Inflammatory macrophage treated with lipopolysaccharide for 4 hours (primary cell): Measurements from ENCODE around the gene SNRK.
A peak's percentile ranks its signal among the peaks of the same experiment; 100 is the strongest.

Experiments used
- DNase-seq: peaks from one replicate; pipeline ENCODE4 v3.0.0-alpha.2; 2020

The SNRK gene

GRCh38 chr3:43270078-43270477 lies 16.3 kb upstream of the SNRK start:
- no peak for DNase-seq

GRCh38 chr3:43273416-43273815 lies 12.9 kb upstream of the SNRK start:
- no peak for DNase-seq

- no peak for DNase-seq
Measured at GRCh38 chr3:43279082-43279481, 7.3 kb upstream of the SNRK start.

- no peak for DNase-seq
Measured at GRCh38 chr3:43279532-43279931, 6.8 kb upstream of the SNRK start.

DNA sequence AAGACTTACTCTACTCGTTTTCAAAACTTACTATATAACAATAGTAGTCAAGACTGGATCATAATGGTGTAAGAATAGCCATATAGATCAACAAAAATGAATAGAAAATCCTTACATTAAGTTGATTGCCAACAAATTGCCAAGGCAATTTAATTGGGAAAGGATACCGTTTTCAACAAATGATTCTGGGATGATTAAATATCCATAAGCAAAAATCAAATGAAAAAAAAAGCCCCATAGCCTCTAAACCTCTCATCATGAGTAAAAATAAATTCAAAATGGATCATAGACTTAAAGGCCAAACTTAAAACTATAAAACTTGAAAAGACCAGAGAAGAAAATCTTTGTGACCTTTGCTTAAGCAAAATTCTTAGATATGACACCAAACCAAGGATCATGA lies 5.3 kb upstream of the SNRK start:
- DNase-seq = no peak

DNA sequence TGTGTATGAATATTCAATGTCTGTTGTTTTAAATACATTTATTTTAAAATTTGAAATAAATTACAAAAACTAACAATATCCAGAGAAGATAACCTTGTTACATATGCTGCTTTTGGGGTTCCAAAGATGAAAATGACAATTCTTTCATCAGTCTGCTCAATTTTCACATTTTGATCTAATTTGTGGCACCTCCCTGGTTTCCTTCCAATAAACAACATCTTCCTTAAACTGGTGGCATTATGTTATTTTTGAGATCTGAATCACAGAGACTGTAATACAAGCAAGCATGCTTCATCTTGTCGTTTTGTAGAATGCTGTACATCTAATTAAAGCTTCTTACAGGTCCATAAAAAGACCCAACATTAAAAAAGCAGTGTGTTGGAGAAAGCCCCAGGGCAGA lies 2.2 kb upstream of the SNRK start:
- DNase-seq = no peak

- DNase-seq = no peak
Measured at GRCh38 chr3:43285644-43286043, 696 bp upstream of the SNRK start.

DNA sequence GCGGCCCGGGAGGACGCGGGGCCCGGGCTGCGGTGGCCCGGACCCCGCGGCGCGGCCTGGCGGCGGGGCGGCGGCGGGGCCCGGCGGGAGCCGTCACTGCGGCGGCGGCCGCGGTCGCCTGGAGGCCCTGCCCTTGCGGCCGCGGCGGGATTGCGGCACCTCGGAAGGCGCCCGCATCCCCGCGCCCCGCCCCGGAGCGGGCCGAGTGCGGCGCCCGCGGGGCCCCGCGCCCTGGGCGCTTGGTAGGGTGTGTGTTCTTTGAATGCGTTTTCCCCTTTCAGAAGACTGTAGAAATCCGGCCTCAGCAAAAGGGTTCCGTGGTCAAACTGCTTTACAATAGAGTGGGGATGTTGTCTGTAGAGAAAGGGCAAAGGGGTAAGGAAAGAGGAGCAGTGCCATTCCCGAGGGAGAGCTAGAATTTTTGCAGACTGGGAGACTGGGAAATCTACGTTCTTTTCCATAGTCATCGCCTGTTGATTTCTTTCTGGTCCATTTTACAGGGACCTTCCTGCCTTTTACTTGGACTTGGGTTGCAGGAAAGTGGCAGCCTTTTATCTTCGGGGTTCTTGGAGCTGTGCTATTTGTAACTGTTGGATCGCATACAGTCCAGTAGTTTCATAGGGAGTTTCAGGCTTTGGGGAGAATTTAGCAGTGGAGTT lies 630 bp downstream of the SNRK start:
- peak; percentile 44 for DNase-seq

DNA sequence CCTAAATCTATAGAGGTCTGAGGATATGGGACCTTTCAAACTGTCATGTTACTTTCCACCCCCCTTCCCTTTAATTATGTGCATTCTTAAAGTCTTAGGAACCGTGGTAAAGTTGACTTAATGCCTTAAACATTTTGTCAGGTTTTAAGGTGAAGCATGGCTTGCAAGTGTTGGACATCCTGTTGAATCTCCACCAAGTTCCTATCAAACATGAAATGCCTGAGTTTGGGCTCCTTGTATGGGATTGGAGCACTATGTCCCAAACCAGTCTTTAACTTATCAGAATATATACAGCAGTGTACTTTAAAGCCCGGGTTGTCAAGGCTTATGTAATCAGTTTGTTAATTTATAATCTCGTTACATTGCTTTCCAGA lies 1.1 kb downstream of the SNRK start:
- DNase-seq = no peak

DNA sequence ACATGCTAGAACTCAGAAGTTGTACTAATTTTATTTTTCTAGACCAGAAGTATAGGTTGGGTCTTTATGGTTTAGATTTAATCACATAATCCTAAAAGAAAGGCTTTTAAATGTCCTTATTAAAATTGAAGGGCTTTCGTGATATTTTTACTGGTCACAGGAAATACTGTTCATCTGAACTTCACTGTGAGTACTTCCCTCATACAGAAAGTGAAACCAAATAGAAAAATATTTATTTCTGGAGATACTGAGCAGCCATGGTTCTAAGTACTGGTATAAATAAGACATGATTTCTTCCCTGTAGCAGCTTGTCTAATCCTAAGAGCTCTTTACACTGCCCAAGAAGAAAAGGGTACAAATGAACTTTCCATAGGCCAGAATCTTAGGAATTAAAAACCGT lies 2.0 kb downstream of the SNRK start:
- peak; percentile 70 for DNase-seq

DNA sequence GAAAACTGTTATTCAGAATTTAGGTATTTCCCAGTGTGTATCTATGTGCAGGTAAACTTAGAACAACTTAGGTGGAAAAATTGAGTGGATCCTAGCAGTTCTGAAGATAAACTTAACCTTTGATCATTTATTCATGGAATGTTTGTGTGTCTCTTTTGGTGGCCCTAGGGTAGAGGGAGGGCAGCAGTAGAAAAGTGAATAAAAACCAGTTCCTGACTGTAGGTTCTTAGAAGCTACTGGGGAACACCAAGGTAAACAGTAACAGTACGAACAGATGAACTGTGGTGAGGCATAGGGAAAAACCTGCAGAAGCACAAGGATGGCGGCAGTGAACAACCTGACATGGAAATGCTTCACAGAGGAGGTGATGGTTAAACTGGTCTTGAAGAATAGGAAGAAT lies 2.5 kb downstream of the SNRK start:
- no peak for DNase-seq

GRCh38 chr3:43289401-43289800 lies 3.1 kb downstream of the SNRK start:
- DNase-seq = no peak

GRCh38 chr3:43289841-43290470 lies 3.6 kb downstream of the SNRK start:
- DNase-seq = no peak

- DNase-seq = peak; percentile 29
Measured at GRCh38 chr3:43290956-43291355, 4.6 kb downstream of the SNRK start.

DNA sequence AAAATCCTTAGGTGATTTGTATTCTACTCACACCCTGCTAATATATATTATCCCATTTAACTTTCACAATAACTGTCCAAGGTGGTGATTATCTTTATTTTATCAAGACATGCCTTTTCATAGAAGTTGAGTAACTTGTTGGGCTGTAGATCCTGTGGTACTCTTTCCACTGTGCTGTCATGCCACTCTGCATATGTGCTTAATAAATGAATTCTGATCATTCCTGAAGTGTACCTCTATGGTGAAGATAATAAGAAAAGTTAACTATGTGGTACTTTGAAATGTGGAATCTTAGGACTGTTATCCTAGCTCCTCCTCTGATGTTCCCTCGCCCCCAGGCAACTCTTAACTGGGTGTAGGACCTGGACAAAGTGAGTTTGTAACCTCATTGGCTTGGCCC lies 5.2 kb downstream of the SNRK start:
- DNase-seq = no peak

GRCh38 chr3:43294975-43295374 lies 8.6 kb downstream of the SNRK start:
- DNase-seq = no peak

DNA sequence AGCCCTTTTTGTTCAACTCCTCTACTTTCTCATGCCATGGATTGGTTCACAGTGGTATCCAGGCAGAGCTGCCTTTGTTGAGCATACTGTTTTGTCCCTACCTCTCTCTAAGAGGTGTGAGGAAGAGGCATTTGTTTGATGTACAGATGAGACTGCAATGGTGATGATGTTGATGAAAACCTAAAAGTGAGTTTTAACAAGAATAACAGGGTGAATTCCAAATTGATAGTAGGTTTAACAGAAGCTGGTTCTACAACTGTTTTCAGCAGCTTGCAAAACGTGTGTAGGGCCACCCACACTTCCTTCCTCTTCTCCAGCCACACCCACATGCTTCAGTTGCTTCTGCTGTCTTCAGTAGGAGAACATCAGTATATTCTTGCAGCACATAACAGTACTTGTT lies 10.2 kb downstream of the SNRK start:
- DNase-seq = peak; percentile 83

- DNase-seq = no peak
Measured at GRCh38 chr3:43298292-43298691, 12.0 kb downstream of the SNRK start.

GRCh38 chr3:43298761-43299160 lies 12.4 kb downstream of the SNRK start:
- DNase-seq = no peak

- no peak for DNase-seq
Measured at GRCh38 chr3:43302116-43302880, 16.0 kb downstream of the SNRK start.

DNA sequence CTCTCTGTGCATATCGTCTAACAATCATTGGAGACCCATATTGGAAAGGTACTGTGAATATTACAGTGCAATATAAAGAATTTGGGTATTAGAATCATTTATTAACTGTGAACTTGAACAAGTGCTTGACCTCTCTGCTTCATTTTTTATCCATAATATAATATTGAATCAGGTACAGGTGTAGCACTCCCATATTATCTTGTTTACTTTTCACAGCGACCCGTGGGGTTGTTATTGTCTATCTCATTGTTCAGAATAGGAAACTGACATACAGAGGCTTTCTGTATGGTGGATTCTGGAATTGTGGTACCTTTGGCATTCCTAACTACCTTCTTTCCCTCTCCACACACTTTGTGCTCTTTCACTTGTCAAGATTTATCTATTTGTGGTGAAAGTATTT lies 17.8 kb downstream of the SNRK start:
- DNase-seq = no peak

DNA sequence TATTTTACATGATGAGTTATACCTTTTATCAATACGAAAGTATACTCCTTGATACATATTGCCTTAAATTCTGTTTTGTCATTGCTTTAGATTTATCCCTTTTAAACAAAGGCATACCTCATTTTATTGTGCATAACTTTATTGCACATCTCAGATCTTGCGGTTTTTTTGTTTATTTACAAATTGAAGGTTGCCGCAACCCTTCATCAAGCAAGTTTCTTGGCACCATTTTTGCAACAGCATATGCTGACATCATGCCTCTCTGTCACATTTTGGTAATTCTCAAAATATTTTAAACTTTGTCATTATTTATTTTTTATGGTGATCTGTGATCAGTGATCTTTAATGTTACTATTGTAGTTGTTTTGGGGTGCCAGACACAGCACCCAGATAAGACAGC lies 20.9 kb downstream of the SNRK start:
- no peak for DNase-seq

- DNase-seq = no peak
Measured at GRCh38 chr3:43307649-43308048, 21.3 kb downstream of the SNRK start.
